Measurements from ENCODE around the gene GPR61.
A peak's percentile ranks its signal among the peaks of the same experiment; 100 is the strongest.

Gene GPR61

GRCh38 chr1:109537450-109538178 is 2.1 kb upstream of the GPR61 start:
- DNase-seq: no peak

- no peak for DNase-seq
Observed at GRCh38 chr1:109538827-109539555, 681 bp upstream of the GPR61 start.

- peak; percentile 4 for DNase-seq
Observed at GRCh38 chr1:109541102-109541501, 1.4 kb downstream of the GPR61 start.

- no peak for DNase-seq
Observed at GRCh38 chr1:109542657-109543056, 3.0 kb downstream of the GPR61 start.

- no peak for DNase-seq
Observed at GRCh38 chr1:109543283-109543987, 3.8 kb downstream of the GPR61 start.

GRCh38 chr1:109543988-109544735 is 4.5 kb downstream of the GPR61 start:
- no peak for DNase-seq

- peak; percentile 91 for DNase-seq
Observed at GRCh38 chr1:109546311-109547109, 6.8 kb downstream of the GPR61 start.

- DNase-seq: peak; percentile 68
Observed at GRCh38 chr1:109547463-109548320, 8.0 kb downstream of the GPR61 start.

GRCh38 chr1:109548321-109549267 is 8.9 kb downstream of the GPR61 start, which contains the start of gene GNAI3:
Gene GNAI3, plus strand, starts transcription at chr1:109548615. Its CDS starts 106 bp downstream, at chr1:109548721.
- DNase-seq: peak; percentile 97

GRCh38 chr1:109556563-109556962 is 16.9 kb downstream of the GPR61 start:
- DNase-seq: no peak

GRCh38 chr1:109557520-109557919 is 17.8 kb downstream of the GPR61 start:
- DNase-seq: no peak

- no peak for DNase-seq
Observed at GRCh38 chr1:109559995-109560394, 20.3 kb downstream of the GPR61 start.

- no peak for DNase-seq
Observed at GRCh38 chr1:109564194-109564878, 24.7 kb downstream of the GPR61 start.

- no peak for DNase-seq
Observed at GRCh38 chr1:109565241-109565640, 25.6 kb downstream of the GPR61 start.

GRCh38 chr1:109566982-109567381 is 27.3 kb downstream of the GPR61 start:
- DNase-seq: no peak

GRCh38 chr1:109567877-109568672 is 28.4 kb downstream of the GPR61 start:
- DNase-seq: no peak

- DNase-seq: no peak
Observed at GRCh38 chr1:109569323-109569722, 29.7 kb downstream of the GPR61 start.

- no peak for DNase-seq
Observed at GRCh38 chr1:109570414-109570813, 30.7 kb downstream of the GPR61 start.

Measured in midbrain (tissue), 1 donor.